Retinal pigment epithelial cell (primary cell): ENCODE measurements around the gene AKAP6.
A peak's percentile ranks its signal among the peaks of the same experiment; 100 is the strongest.

Experiments used
- DNase-seq: peaks from one replicate; pipeline ENCODE4 v3.0.0-alpha.2; 2010; ENCODE audit warnings: low read depth
- H3K4me3 ChIP-seq: 2 replicates; pipeline ENCODE4 v1.5.1; 2011; ENCODE audit warnings: mild to moderate bottlenecking, low read length, control low read depth, moderate library complexity
- TF ChIP-seq, protein P1 (sequence below): conservative IDR thresholded peaks from 2 replicates; pipeline ENCODE4 v1.5.1; 2011; ENCODE audit warnings: low read depth, low read length, control low read depth, inconsistent platforms

AKAP6 gene

GRCh38 chr14:32694795-32695449 is 365.8 kb downstream of the AKAP6 start:
- no peak for DNase-seq
- TF ChIP-seq, protein P1, sequence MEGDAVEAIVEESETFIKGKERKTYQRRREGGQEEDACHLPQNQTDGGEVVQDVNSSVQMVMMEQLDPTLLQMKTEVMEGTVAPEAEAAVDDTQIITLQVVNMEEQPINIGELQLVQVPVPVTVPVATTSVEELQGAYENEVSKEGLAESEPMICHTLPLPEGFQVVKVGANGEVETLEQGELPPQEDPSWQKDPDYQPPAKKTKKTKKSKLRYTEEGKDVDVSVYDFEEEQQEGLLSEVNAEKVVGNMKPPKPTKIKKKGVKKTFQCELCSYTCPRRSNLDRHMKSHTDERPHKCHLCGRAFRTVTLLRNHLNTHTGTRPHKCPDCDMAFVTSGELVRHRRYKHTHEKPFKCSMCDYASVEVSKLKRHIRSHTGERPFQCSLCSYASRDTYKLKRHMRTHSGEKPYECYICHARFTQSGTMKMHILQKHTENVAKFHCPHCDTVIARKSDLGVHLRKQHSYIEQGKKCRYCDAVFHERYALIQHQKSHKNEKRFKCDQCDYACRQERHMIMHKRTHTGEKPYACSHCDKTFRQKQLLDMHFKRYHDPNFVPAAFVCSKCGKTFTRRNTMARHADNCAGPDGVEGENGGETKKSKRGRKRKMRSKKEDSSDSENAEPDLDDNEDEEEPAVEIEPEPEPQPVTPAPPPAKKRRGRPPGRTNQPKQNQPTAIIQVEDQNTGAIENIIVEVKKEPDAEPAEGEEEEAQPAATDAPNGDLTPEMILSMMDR = no peak

GRCh38 chr14:32696325-32697091 is 367.4 kb downstream of the AKAP6 start:
- H3K4me3 ChIP-seq = no peak overlapping the region
- TF ChIP-seq, protein P1 = no peak
- no peak for DNase-seq

More at GRCh38 chr14:32694795-32695449, 365.8 kb downstream of the AKAP6 start:
- no peak overlapping the region for H3K4me3 ChIP-seq

DNA sequence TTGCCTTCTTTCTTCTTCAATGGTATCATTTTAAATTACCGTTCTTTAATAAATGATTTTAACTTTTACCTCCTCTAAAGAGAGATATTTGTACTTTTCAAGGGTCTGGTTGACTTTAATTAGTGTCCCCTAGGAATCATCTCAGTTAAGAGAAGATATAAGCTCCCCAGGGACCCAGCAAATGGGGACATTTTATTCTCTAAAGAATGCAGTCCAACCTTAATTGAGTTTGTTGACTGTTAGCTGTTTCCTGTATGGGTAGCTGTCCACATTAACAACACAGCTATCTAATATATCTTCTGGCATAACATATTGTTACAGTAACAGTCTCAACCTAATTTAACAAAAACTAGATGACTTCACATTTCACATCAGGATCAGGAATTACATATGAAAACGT is 368.0 kb downstream of the AKAP6 start:
- TF ChIP-seq, protein P1 = no peak
- no peak overlapping the region for H3K4me3 ChIP-seq
- DNase-seq = no peak

DNA sequence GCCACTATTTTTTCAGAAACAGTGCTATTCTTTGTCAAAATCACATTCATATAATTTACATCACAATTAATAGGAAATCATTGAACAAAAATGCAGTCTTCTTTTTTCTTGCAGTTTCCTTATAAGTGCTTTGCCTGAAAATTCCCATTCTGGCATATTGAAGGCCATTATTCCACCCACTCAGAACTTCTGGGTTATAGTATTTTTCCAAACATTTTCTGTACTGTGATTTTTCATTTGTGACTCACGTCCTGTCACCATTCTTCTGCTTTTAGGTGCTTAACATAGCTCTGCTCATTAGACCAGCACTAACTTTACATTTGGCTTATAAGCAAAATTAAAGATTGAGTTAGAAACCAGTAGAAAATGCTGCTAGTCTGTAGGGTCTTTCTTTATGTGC is 368.6 kb downstream of the AKAP6 start:
- TF ChIP-seq, protein P1 = no peak
- no peak overlapping the region for H3K4me3 ChIP-seq
- DNase-seq = peak; percentile 79

DNA sequence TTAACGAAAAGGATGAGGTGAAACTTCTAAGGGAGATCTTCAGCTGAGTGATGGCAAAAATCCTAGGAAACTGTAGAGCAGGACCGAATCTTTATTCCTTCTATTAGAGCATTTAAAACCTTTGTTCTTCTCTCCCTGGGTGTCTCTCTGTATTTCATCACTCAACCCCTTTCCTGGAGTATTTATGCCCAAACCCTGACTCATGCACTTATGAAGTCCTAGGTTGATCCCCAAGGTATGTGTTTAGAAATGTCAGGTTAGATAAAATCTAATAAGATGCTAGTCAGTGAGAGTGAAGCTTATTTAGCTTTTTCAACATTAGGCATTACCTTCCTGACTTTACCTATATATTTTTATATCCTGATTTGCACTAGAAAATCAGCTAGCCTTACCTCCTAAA is 369.7 kb downstream of the AKAP6 start:
- H3K4me3 ChIP-seq = no peak overlapping the region
- TF ChIP-seq, protein P1 = no peak
- DNase-seq = no peak

- no peak for DNase-seq
- H3K4me3 ChIP-seq = no peak overlapping the region
- TF ChIP-seq, protein P1 = no peak
Measured at GRCh38 chr14:32701475-32701874, 372.4 kb downstream of the AKAP6 start.

- TF ChIP-seq, protein P1 = no peak
- H3K4me3 ChIP-seq = no peak overlapping the region
Measured at GRCh38 chr14:32702088-32702487, 373.0 kb downstream of the AKAP6 start.

More at GRCh38 chr14:32702088-32702487, 373.0 kb downstream of the AKAP6 start:
- no peak for DNase-seq
